ENCODE data around the gene BASP1. TPM values are rescaled to one million over a fixed set of nuclear protein-coding genes. Genes with fewer than 3 reads are reported as not detected.
"Not testable (repeated sequence)": the region's sequence is repeated elsewhere in the genome, so short reads cannot be mapped to it uniquely, and the experiment has no call there.

The BASP1 gene
- total and polyA plus RNA-seq, 5 experiments from 2014 or later = 0.09 to 2.4 (median 0.84) TPM; not detected in 1

- POLR2A ChIA-PET = no interaction called here
- no peak for ATAC-seq
- Mint-ChIP-seq H3K27me3 (peaks cover 4 to 38% (median 11%) of the 10 kb centered on the region in 5 donors), H3K36me3 (no peaks in the 10 kb centered on the region), H3K4me1 (peaks cover 0 to 25% (median 0%) of the 10 kb centered on the region in 4 donors), H3K9me3 (peaks cover 0 to 7% (median 0%) of the 10 kb centered on the region in 9 donors), H3K4me3 (no peak overlapping the region), H3K27ac (no peak overlapping the region)
- DNase-seq = no peak
These were observed 13.5 kb downstream of the BASP1 start for GRCh38 chr5:17230808-17231525.

- peaks cover 3 to 38% (median 11%) of the 10 kb centered on the region in 5 donors for H3K27me3 Mint-ChIP-seq
- POLR2A ChIA-PET = no interaction called here
- H3K4me3 Mint-ChIP-seq = no peak overlapping the region
- peaks cover 0 to 8% (median 0%) of the 10 kb centered on the region in 9 donors for H3K9me3 Mint-ChIP-seq
- DNase-seq = no peak
- H3K4me1 Mint-ChIP-seq = peaks cover 0 to 25% (median 0%) of the 10 kb centered on the region in 4 donors
- no peak for ATAC-seq
- no peak overlapping the region for H3K27ac Mint-ChIP-seq
- H3K36me3 Mint-ChIP-seq = no peaks in the 10 kb centered on the region
These were observed 15.0 kb downstream of the BASP1 start for GRCh38 chr5:17232405-17232804.

GRCh38 chr5:17233488-17233887 lies 16.1 kb downstream of the BASP1 start:
- peaks cover 3 to 31% (median 6%) of the 10 kb centered on the region in 5 donors for H3K27me3 Mint-ChIP-seq
- no peak overlapping the region for H3K4me3 Mint-ChIP-seq
- peaks cover 0 to 24% (median 0%) of the 10 kb centered on the region in 4 donors for H3K4me1 Mint-ChIP-seq
- POLR2A ChIA-PET = no interaction called here
- ATAC-seq (no peak), DNase-seq (no peak)
- peaks cover 0 to 8% (median 0%) of the 10 kb centered on the region in 9 donors for H3K9me3 Mint-ChIP-seq
- no peaks in the 10 kb centered on the region for H3K36me3 Mint-ChIP-seq
- H3K27ac Mint-ChIP-seq = no peak overlapping the region

- Mint-ChIP-seq H3K27ac (no peak overlapping the region), H3K27me3 (peaks cover 2 to 22% (median 3%) of the 10 kb centered on the region in 5 donors), H3K9me3 (peaks cover 0 to 8% (median 0%) of the 10 kb centered on the region in 9 donors), H3K4me1 (peaks cover 0 to 15% (median 0%) of the 10 kb centered on the region in 4 donors), H3K4me3 (no peak overlapping the region), H3K36me3 (no peaks in the 10 kb centered on the region)
- DNase-seq (no peak), ATAC-seq (no peak)
- POLR2A ChIA-PET = no interaction called here
These were observed 16.9 kb downstream of the BASP1 start for GRCh38 chr5:17234374-17234773.

GRCh38 chr5:17235731-17236330 lies 18.4 kb downstream of the BASP1 start:
- Mint-ChIP-seq H3K27ac (no peak overlapping the region), H3K36me3 (no peaks in the 10 kb centered on the region), H3K4me1 (peaks cover 0 to 13% (median 0%) of the 10 kb centered on the region in 4 donors), H3K4me3 (no peak overlapping the region), H3K9me3 (peaks cover 0 to 6% (median 0%) of the 10 kb centered on the region in 9 donors), H3K27me3 (peaks cover 0 to 10% (median 3%) of the 10 kb centered on the region in 5 donors)
- DNase-seq (no peak), ATAC-seq (no peak)
- POLR2A ChIA-PET = no interaction called here

- Mint-ChIP-seq H3K9me3 (peaks cover 0 to 6% (median 0%) of the 10 kb centered on the region in 9 donors), H3K4me3 (no peak overlapping the region), H3K36me3 (no peaks in the 10 kb centered on the region), H3K4me1 (peaks cover 0 to 10% (median 0%) of the 10 kb centered on the region in 4 donors), H3K27me3 (peaks cover 0 to 3% (median 0%) of the 10 kb centered on the region in 5 donors), H3K27ac (no peak overlapping the region)
- POLR2A ChIA-PET = no interaction called here
- no peak for ATAC-seq
- no peak for DNase-seq
These were observed 21.1 kb downstream of the BASP1 start for GRCh38 chr5:17238521-17239041.

GRCh38 chr5:17239953-17240352 lies 22.5 kb downstream of the BASP1 start:
- H3K4me3 Mint-ChIP-seq = no peak overlapping the region
- no peaks in the 10 kb centered on the region for H3K36me3 Mint-ChIP-seq
- H3K27ac Mint-ChIP-seq = no peak overlapping the region
- peaks cover 0 to 13% (median 0%) of the 10 kb centered on the region in 5 donors for H3K27me3 Mint-ChIP-seq
- no peak for ATAC-seq
- H3K9me3 Mint-ChIP-seq = peaks cover 0 to 6% (median 0%) of the 10 kb centered on the region in 9 donors
- POLR2A ChIA-PET = no interaction called here
- no peak for DNase-seq
- peaks cover 0 to 4% (median 0%) of the 10 kb centered on the region in 4 donors for H3K4me1 Mint-ChIP-seq

- DNase-seq (no peak), ATAC-seq (no peak)
- Mint-ChIP-seq H3K4me3 (no peak overlapping the region), H3K27ac (no peak overlapping the region), H3K27me3 (peaks cover 0 to 13% (median under 1%) of the 10 kb centered on the region in 5 donors), H3K36me3 (no peaks in the 10 kb centered on the region), H3K4me1 (peaks cover 0 to 2% (median 0%) of the 10 kb centered on the region in 4 donors), H3K9me3 (peaks cover 0 to 5% (median 0%) of the 10 kb centered on the region in 9 donors)
- POLR2A ChIA-PET = no interaction called here
These were observed 23.1 kb downstream of the BASP1 start for GRCh38 chr5:17240487-17240886.

GRCh38 chr5:17241635-17242034 lies 24.2 kb downstream of the BASP1 start:
- no peak overlapping the region for H3K4me3 Mint-ChIP-seq
- POLR2A ChIA-PET = no interaction called here
- no peak for DNase-seq
- H3K27ac Mint-ChIP-seq = no peak overlapping the region
- no peaks in the 10 kb centered on the region for H3K4me1 Mint-ChIP-seq
- H3K36me3 Mint-ChIP-seq = no peaks in the 10 kb centered on the region
- H3K27me3 Mint-ChIP-seq = peaks cover 0 to 13% (median 0%) of the 10 kb centered on the region in 5 donors
- no peak for ATAC-seq
- H3K9me3 Mint-ChIP-seq = peaks cover 0 to 2% (median 0%) of the 10 kb centered on the region in 9 donors

GRCh38 chr5:17243287-17244063 lies 26.0 kb downstream of the BASP1 start:
- peaks cover 0 to 13% (median 0%) of the 10 kb centered on the region in 5 donors for H3K27me3 Mint-ChIP-seq
- no peak overlapping the region for H3K4me3 Mint-ChIP-seq
- H3K36me3 Mint-ChIP-seq = no peaks in the 10 kb centered on the region
- no peak for DNase-seq
- POLR2A ChIA-PET = no interaction called here
- no peak overlapping the region for H3K27ac Mint-ChIP-seq
- H3K4me1 Mint-ChIP-seq = no peaks in the 10 kb centered on the region
- peaks cover 0 to 2% (median 0%) of the 10 kb centered on the region in 9 donors for H3K9me3 Mint-ChIP-seq
- no peak for ATAC-seq

- ATAC-seq (no peak), DNase-seq (no peak)
- peaks cover 0 to 6% (median 0%) of the 10 kb centered on the region in 9 donors for H3K9me3 Mint-ChIP-seq
- no peak overlapping the region for H3K27ac Mint-ChIP-seq
- peaks cover 0 to 10% (median 0%) of the 10 kb centered on the region in 5 donors for H3K27me3 Mint-ChIP-seq
- H3K36me3 Mint-ChIP-seq = no peaks in the 10 kb centered on the region
- peaks cover 0 to 4% (median 0%) of the 10 kb centered on the region in 4 donors for H3K4me1 Mint-ChIP-seq
- no peak overlapping the region for H3K4me3 Mint-ChIP-seq
- POLR2A ChIA-PET = no interaction called here
These were observed 31.7 kb downstream of the BASP1 start for GRCh38 chr5:17249029-17249634.

- peaks cover 0 to 11% (median 0%) of the 10 kb centered on the region in 4 donors for H3K4me1 Mint-ChIP-seq
- H3K4me3 Mint-ChIP-seq, DNase-seq, ATAC-seq, H3K36me3 Mint-ChIP-seq, H3K27ac Mint-ChIP-seq, POLR2A ChIA-PET, H3K9me3 Mint-ChIP-seq: not testable (repeated sequence)
- peaks cover 0 to 10% (median 0%) of the 10 kb centered on the region in 5 donors for H3K27me3 Mint-ChIP-seq
These were observed 32.4 kb downstream of the BASP1 start for GRCh38 chr5:17249841-17250240.

Data from naive thymus-derived CD8-positive, alpha-beta T cell (primary cell).